Subcutaneous abdominal adipose tissue (tissue), 5 donors: ENCODE results near the gene NOX5.
A peak's percentile ranks its signal among the peaks of the same experiment; 100 is the strongest.

Experiments used
- H3K27ac ChIP-seq: one replicate; pipeline ENCODE4 v1.7.0; 2013; ENCODE audit warnings: low read depth, mild to moderate bottlenecking, inconsistent platforms, low read length, moderate library complexity
- H3K27me3 ChIP-seq, 5 donors: one replicate each; pipeline ENCODE4 v1.7.0; 2013; ENCODE audit warnings: low read length in 5 of 5, inconsistent platforms in 1 of 5; ENCODE audit not compliant: control insufficient read depth in 5 of 5, insufficient read depth in 4 of 5
- H3K36me3 ChIP-seq, 5 donors: one replicate each; pipeline ENCODE4 v1.7.0; 2013; ENCODE audit warnings: low read length in 5 of 5; ENCODE audit not compliant: control insufficient read depth in 5 of 5, insufficient read depth in 5 of 5
- H3K4me1 ChIP-seq, 5 donors: one replicate each; pipeline ENCODE4 v1.7.0; 2013; ENCODE audit warnings: low read length in 5 of 5, mild to moderate bottlenecking in 3 of 5, moderate library complexity in 1 of 5; ENCODE audit not compliant: control insufficient read depth in 5 of 5, insufficient read depth in 5 of 5
- H3K4me3 ChIP-seq, 5 donors: one replicate each; pipeline ENCODE4 v1.7.0; 2013; ENCODE audit warnings: low read length in 5 of 5, low read depth in 1 of 5
- H3K9ac ChIP-seq, 5 donors: one replicate each; pipeline ENCODE4 v1.7.0; 2013; ENCODE audit warnings: low read length in 5 of 5, mild to moderate bottlenecking in 4 of 5, moderate library complexity in 3 of 5
- H3K9me3 ChIP-seq, 5 donors: one replicate each; pipeline ENCODE4 v1.7.0; 2013; ENCODE audit warnings: low read length in 5 of 5; ENCODE audit not compliant: control insufficient read depth in 5 of 5
- donor health status: healthy.
- donor health status: healthy.
- donor health status: healthy.
- donor health status: healthy.
- donor health status: healthy.

The NOX5 gene

GRCh38 chr15:69074001-69074842 is 59.7 kb downstream of the NOX5 start:
- no peak overlapping the region for H3K27ac ChIP-seq
- peak overlapping the region; percentile 75 to 97 (median 86) for H3K4me3 ChIP-seq
- H3K27me3 ChIP-seq = no peaks in the 10 kb centered on the region
- peaks cover 0 to 3% (median 0%) of the 10 kb centered on the region in 5 donors for H3K9me3 ChIP-seq
- no peaks in the 10 kb centered on the region for H3K36me3 ChIP-seq
- peak overlapping the region in 3 of 5 donors; percentile 46 to 73 (median 69) for H3K9ac ChIP-seq
- peaks cover 0 to 26% (median 22%) of the 10 kb centered on the region in 5 donors for H3K4me1 ChIP-seq

GRCh38 chr15:69074843-69075224 is 60.3 kb downstream of the NOX5 start:
- Histone ChIP-seq H3K9me3 (peaks cover 0 to 3% (median 0%) of the 10 kb centered on the region in 5 donors), H3K4me1 (peaks cover 0 to 26% (median 23%) of the 10 kb centered on the region in 5 donors), H3K9ac (peak overlapping the region in 1 of 5 donors; percentile 73), H3K36me3 (no peaks in the 10 kb centered on the region), H3K4me3 (peak overlapping the region; percentile 75 to 97 (median 86)), H3K27me3 (no peaks in the 10 kb centered on the region), H3K27ac (no peak overlapping the region)

- H3K27me3 ChIP-seq = no peaks in the 10 kb centered on the region
- H3K27ac ChIP-seq = no peak overlapping the region
- peaks cover 0 to 3% (median 0%) of the 10 kb centered on the region in 5 donors for H3K9me3 ChIP-seq
- H3K9ac ChIP-seq = no peak overlapping the region
- no peaks in the 10 kb centered on the region for H3K36me3 ChIP-seq
- peaks cover 0 to 26% (median 24%) of the 10 kb centered on the region in 5 donors for H3K4me1 ChIP-seq
- H3K4me3 ChIP-seq = peak overlapping the region in 1 of 5 donors; percentile 86
Measured at GRCh38 chr15:69075440-69075839, 60.9 kb downstream of the NOX5 start.

- Histone ChIP-seq H3K27me3 (no peaks in the 10 kb centered on the region), H3K4me1 (peaks cover 4 to 38% (median 36%) of the 10 kb centered on the region in 5 donors)
Measured at GRCh38 chr15:69076756-69077155, 62.3 kb downstream of the NOX5 start.

GRCh38 chr15:69078638-69079037 is 64.1 kb downstream of the NOX5 start:
- no peak overlapping the region for H3K9ac ChIP-seq
- H3K36me3 ChIP-seq = no peaks in the 10 kb centered on the region
- no peak overlapping the region for H3K4me3 ChIP-seq
- peaks cover 4 to 54% (median 49%) of the 10 kb centered on the region in 5 donors for H3K4me1 ChIP-seq
- H3K27me3 ChIP-seq = no peaks in the 10 kb centered on the region
- no peaks in the 10 kb centered on the region for H3K9me3 ChIP-seq
- H3K27ac ChIP-seq = no peak overlapping the region

More at GRCh38 chr15:69076756-69077155, 62.3 kb downstream of the NOX5 start:
- H3K36me3 ChIP-seq = no peaks in the 10 kb centered on the region
- H3K9me3 ChIP-seq = peaks cover 0 to 3% (median 0%) of the 10 kb centered on the region in 5 donors
- no peak overlapping the region for H3K4me3 ChIP-seq
- no peak overlapping the region for H3K27ac ChIP-seq
- no peak overlapping the region for H3K9ac ChIP-seq

- Histone ChIP-seq H3K27ac (peak overlapping the region; percentile 81), H3K9me3 (peaks cover 0 to 2% (median 0%) of the 10 kb centered on the region in 5 donors), H3K4me3 (no peak overlapping the region)
Measured at GRCh38 chr15:69080295-69081248, 66.1 kb downstream of the NOX5 start.

GRCh38 chr15:69081310-69082004 is 67.0 kb downstream of the NOX5 start:
- H3K9ac ChIP-seq = peak overlapping the region in 3 of 5 donors; percentile 3 to 56 (median 13)
- peaks cover 0 to 2% (median 0%) of the 10 kb centered on the region in 5 donors for H3K9me3 ChIP-seq

More at GRCh38 chr15:69080295-69081248, 66.1 kb downstream of the NOX5 start:
- no peaks in the 10 kb centered on the region for H3K27me3 ChIP-seq
- no peak overlapping the region for H3K9ac ChIP-seq
- H3K36me3 ChIP-seq = no peaks in the 10 kb centered on the region
- H3K4me1 ChIP-seq = peaks cover 4 to 45% (median 37%) of the 10 kb centered on the region in 5 donors

GRCh38 chr15:69082021-69082502 is 67.6 kb downstream of the NOX5 start:
- H3K9me3 ChIP-seq = peaks cover 0 to 2% (median 0%) of the 10 kb centered on the region in 5 donors
- no peaks in the 10 kb centered on the region for H3K36me3 ChIP-seq
- peaks cover 4 to 43% (median 34%) of the 10 kb centered on the region in 5 donors for H3K4me1 ChIP-seq
- peak overlapping the region in 3 of 5 donors; percentile 7 to 56 (median 13) for H3K9ac ChIP-seq
- no peak overlapping the region for H3K4me3 ChIP-seq
- peak overlapping the region; percentile 81 for H3K27ac ChIP-seq
- H3K27me3 ChIP-seq = no peaks in the 10 kb centered on the region

More at GRCh38 chr15:69081310-69082004, 67.0 kb downstream of the NOX5 start:
- Histone ChIP-seq H3K27ac (peak overlapping the region; percentile 81), H3K4me1 (peaks cover 4 to 43% (median 34%) of the 10 kb centered on the region in 5 donors), H3K27me3 (no peaks in the 10 kb centered on the region), H3K4me3 (peak overlapping the region in 3 of 5 donors; percentile 3 to 29 (median 6)), H3K36me3 (no peaks in the 10 kb centered on the region)

GRCh38 chr15:69082554-69082953 is 68.1 kb downstream of the NOX5 start:
- Histone ChIP-seq H3K27ac (peak overlapping the region; percentile 81), H3K27me3 (no peaks in the 10 kb centered on the region), H3K9ac (peak overlapping the region in 1 of 5 donors; percentile 50)

More at GRCh38 chr15:69082554-69082953, 68.1 kb downstream of the NOX5 start:
- H3K9me3 ChIP-seq = peaks cover 0 to 2% (median 0%) of the 10 kb centered on the region in 5 donors
- H3K4me3 ChIP-seq = no peak overlapping the region
- peaks cover 4 to 43% (median 34%) of the 10 kb centered on the region in 5 donors for H3K4me1 ChIP-seq
- H3K36me3 ChIP-seq = no peaks in the 10 kb centered on the region
